ENCODE results near the gene DHRSX. TPM values are rescaled to one million over a fixed set of nuclear protein-coding genes. Genes with fewer than 3 reads are reported as not detected.
A peak's percentile ranks its signal among the peaks of the same experiment; 100 is the strongest.

The DHRSX gene
- total RNA-seq, 1 donor from 2014 or later, result 25.7 TPM

DNA sequence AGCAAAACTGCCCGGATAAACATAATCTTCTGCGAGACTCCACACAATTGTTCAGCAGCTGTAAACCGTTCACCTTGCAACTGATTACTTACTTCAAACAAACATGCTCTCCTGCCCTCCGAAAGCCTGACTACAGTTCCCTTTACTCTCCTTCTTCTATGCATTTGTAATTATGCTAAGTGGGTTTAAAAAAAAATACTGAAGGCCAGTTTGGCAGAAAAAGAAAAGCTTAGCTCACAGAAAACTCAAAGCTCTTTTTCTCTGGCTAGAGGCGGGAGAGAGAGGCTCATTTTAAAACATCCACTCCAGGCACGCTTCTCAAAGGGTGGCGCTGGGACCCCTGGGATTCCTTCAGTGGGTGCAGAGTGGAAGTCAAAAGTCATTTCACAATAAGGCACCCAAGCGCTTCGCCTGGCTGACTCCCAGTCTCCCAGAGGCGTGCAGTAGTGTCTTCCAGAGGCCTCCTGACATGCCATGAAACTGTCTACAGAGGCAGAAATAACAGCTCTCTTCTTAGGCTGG lies 1.9 kb downstream of the DHRSX start:
- Mint-ChIP-seq H3K36me3 (ENCODE audit: low read depth) (peaks cover 18% of the 10 kb centered on the region), H3K27ac (no peak overlapping the region)
- DNase-seq, result no peak

DNA sequence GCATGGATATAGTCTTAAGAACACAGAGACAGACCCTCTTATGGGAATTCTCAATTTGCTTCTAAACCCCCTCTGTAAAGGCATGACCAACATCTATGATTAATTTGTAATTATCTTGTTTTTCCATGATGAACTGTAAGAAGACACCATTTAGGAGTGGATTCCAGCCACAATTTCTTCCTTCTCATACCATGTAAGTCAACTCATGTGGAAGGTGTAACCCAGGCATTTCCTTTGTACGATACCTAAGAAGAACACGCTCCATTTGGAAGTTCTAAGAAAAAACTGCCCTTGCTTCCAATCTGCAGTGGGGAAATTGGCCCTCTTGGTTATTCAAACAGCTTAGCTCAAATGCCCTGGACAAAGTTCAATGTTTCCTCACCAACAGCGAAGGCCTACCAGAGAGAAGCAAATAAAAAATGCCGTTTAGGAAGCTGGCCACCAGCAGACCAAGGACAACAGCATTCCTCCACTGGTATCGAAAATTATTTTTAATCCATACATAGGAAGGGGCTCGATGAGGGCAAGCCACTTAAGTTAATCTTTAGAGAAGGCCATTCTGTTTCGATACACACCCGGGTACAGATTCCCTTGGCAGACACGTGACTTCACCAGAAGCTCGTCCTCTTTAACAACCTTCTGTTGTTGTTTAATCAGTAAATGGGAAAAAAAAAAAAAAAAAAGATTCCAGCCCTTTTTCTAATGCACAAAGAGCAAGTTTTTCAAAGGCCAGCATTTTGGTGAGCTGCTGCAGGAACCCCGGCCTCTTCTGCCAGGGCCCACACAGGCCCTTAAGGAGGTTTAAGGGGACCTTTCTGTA lies 2.6 kb downstream of the DHRSX start:
- no peaks in the 10 kb centered on the region for H3K27me3 Mint-ChIP-seq
- no peaks in the 10 kb centered on the region for H3K9me3 Mint-ChIP-seq
- H3K36me3 Mint-ChIP-seq (ENCODE audit: low read depth), result peaks cover 18% of the 10 kb centered on the region
- H3K4me3 Mint-ChIP-seq, result peak overlapping the region; percentile 82
- peaks cover 27% of the 10 kb centered on the region for H3K4me1 Mint-ChIP-seq
- intact Hi-C loops (cut with micrococcal nuclease), result no loop called here
- H3K27ac Mint-ChIP-seq, result no peak overlapping the region
- DNase-seq, result no peak

More for the DNA sequence above, 1.9 kb downstream of the DHRSX start:
- intact Hi-C loops (cut with micrococcal nuclease), result no loop called here
- Mint-ChIP-seq H3K4me3 (peak overlapping the region; percentile 82), H3K4me1 (peaks cover 27% of the 10 kb centered on the region), H3K9me3 (no peaks in the 10 kb centered on the region), H3K27me3 (no peaks in the 10 kb centered on the region)

DNA sequence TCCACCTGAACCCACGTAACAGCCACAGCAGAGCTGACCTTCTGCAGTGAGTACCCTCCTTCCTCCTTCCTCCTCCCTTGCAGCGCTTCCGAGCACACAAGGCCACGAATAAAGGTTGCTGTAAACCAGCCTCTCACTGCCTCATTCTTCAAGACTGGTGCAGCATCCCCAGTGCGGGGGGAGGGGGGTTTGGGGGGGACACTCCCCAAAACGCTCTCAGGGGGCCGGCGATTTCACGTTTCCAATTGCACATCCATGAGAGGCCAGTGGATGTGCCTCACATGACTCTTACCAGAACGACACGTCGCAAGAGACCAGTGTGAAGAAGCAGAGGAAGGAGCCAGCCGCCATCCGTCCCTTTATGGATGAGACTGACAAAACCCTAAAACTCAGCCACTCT lies 5.2 kb downstream of the DHRSX start:
- intact Hi-C loops (cut with micrococcal nuclease), result no loop called here
- Mint-ChIP-seq H3K36me3 (ENCODE audit: low read depth) (peaks cover 19% of the 10 kb centered on the region), H3K9me3 (no peaks in the 10 kb centered on the region), H3K27me3 (no peaks in the 10 kb centered on the region), H3K4me3 (no peak overlapping the region), H3K27ac (no peak overlapping the region), H3K4me1 (peaks cover 27% of the 10 kb centered on the region)
- no peak for DNase-seq

DNA sequence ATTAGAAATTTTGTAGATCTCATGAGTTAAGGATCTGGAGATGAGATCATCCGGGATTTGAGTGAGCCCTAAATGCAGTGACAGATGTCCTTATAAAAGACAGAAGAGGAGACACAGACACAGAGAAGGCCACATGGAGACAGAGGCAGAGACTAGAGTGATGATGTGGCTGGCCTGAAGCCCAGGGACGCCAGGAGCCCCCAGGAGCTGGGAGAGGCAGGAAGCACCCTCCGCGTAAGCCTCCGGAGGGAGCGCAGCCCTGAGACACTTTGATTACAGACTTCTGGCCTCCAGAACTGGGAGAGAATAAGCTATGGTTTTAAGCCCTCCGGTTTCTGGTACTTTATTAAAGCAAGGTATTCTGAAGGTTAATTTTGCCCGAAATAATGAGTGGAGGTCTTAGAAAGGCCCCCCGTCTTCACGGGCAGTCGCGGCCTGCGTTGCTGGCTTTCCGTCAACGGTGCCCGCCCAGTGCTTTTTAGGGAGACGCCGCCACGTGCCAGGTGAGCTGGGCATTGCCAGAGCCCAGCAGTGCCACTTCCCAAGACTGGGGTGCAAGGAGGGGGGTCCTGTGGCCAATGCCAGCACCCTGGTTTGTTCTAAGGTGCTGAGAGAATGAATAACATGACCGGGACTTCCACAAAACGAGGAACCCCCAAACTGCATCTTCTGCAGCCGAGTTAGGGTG lies 8.1 kb downstream of the DHRSX start:
- Mint-ChIP-seq H3K27me3 (no peaks in the 10 kb centered on the region), H3K36me3 (ENCODE audit: low read depth) (peaks cover 20% of the 10 kb centered on the region), H3K27ac (no peak overlapping the region), H3K9me3 (no peaks in the 10 kb centered on the region), H3K4me3 (no peak overlapping the region), H3K4me1 (peaks cover 8% of the 10 kb centered on the region)
- no peak for DNase-seq
- intact Hi-C loops (cut with micrococcal nuclease), result no loop called here

DNA sequence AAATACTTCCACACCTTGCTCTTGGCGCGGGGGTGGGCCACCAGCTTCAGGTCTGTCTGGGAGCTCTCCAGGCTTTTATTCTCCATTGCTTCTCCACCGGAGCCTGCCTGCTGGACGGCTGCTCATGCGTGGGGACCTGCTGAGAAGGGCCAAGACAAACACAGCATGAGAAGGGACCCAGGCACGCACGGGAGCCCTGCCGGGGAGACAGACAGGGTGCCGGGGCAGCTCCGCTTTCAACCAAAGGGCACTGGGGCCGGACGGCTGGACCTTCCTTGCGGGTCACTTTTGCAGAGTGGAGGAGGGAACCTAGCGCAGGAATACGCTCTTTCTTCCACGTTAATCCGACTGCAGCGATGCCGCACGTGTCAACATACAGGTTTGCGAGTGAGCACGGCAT lies 10.1 kb downstream of the DHRSX start:
- no peak overlapping the region for H3K4me3 Mint-ChIP-seq
- DNase-seq, result no peak
- H3K9me3 Mint-ChIP-seq, result no peaks in the 10 kb centered on the region
- intact Hi-C loops (cut with micrococcal nuclease), result no loop called here
- H3K27ac Mint-ChIP-seq, result no peak overlapping the region
- peaks cover 2% of the 10 kb centered on the region for H3K4me1 Mint-ChIP-seq
- H3K36me3 Mint-ChIP-seq (ENCODE audit: low read depth), result peaks cover 30% of the 10 kb centered on the region
- no peaks in the 10 kb centered on the region for H3K27me3 Mint-ChIP-seq

DNA sequence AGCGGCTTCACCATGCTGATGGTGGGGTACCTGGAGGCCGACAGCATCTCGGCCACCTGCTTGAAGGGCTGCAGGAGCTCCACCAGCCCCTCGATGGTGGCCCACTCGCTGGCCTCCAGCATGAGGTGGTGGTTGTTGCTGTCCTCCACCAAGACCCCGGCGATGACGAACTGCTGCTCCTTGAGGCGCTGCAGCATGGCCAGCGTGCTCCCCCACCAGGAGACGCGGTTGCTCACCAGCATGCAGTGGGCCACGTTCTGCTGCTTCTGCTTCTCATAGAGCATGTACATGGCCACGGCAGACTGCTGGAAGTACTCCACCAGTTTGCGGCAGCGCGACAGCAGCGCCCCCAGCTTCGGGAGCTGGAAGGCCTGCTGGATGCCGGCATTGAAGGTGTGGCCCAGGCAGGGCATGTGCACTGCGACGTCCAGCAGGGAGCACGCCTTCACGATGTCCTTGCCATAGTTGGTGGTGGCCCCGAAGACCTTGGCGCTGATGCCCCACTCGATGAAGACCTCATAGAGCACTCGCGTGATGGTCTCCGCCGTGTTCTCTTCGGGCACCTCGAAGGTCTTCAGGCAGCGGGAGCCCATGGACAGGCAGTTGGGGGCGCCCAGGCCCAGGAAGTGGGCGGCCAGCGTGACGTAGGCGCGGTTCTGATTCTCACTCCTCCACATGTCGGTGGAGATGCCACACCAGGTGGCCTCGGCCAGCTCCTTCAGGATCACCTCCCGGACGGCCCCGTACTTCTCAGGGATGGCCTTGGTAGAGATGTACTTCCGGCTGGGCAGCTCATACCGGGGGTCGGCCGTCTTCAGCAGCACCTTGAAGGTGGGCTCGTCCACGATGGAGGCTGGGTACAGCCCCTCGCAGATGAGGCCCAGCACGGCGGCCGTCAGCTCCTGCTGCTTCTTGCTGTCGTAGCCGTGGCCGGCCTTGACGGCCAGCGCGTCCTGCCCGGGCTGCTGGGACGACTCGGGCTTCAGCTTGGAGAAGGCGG lies 11.0 kb downstream of the DHRSX start:
- no peak for DNase-seq
- Mint-ChIP-seq H3K4me1 (peaks cover 2% of the 10 kb centered on the region), H3K9me3 (no peaks in the 10 kb centered on the region), H3K4me3 (no peak overlapping the region), H3K27ac (no peak overlapping the region), H3K27me3 (no peaks in the 10 kb centered on the region), H3K36me3 (ENCODE audit: low read depth) (peaks cover 30% of the 10 kb centered on the region)
- intact Hi-C loops (cut with micrococcal nuclease), result no loop called here

DNA sequence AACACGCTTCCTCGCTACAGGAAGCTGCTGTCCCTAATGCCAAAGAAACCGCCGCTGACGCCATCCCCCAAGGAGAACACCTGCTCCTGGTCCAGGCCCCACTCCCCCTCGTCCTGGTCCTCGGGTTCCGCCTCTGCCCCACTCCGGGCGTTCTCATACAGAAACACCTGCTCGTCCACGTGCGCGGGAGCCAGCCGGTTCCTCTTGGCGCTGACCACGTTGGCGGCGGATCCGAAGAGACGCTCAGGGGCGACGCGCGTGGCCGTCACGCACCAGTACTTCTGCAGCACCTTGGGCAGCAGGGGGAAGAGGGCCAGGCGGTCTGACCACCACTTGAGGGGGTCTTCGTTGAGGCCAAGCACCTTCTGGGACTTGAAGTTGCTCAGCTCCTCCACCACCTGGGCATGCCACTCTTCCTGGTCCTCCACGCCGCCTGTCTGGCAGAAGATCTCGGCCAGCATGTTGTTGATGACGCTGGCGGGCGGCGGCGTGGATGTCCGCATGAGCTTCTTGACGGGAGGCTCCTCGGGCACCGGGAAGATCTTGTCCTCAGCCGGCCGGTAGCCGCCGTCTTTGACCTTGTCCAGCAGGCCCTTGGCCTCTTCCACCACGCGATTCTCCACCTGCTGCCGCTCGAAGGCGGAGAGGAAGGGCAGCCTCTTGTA lies 12.0 kb downstream of the DHRSX start:
- Mint-ChIP-seq H3K4me1 (peaks cover 2% of the 10 kb centered on the region), H3K36me3 (ENCODE audit: low read depth) (peaks cover 30% of the 10 kb centered on the region), H3K27me3 (no peaks in the 10 kb centered on the region), H3K27ac (no peak overlapping the region), H3K9me3 (no peaks in the 10 kb centered on the region), H3K4me3 (no peak overlapping the region)
- DNase-seq, result no peak
- intact Hi-C loops (cut with micrococcal nuclease), result no loop called here

DNA sequence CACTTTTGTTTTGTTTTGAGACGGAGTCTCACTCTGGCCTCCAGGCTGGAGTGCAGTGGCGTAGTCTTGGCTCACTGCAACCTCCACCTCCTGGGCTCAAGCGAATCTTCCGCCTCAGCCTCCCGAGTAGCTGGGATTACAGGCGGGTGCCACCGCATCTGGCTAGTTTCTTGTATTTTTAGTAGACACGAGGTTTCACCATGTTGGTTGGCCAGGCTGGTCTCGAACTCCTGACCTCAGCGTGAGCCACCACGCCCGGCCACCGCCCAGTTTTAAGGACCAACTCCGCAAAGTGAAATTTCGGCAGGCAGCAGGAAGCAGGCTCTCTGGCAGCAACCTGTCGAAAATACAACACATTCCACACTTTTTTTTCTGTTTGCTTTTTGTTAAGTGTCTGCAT lies 13.4 kb downstream of the DHRSX start:
- peaks cover under 1% of the 10 kb centered on the region for H3K4me1 Mint-ChIP-seq
- intact Hi-C loops (cut with micrococcal nuclease), result no loop called here
- no peaks in the 10 kb centered on the region for H3K9me3 Mint-ChIP-seq
- peaks cover 33% of the 10 kb centered on the region for H3K36me3 Mint-ChIP-seq (ENCODE audit: low read depth)
- H3K27me3 Mint-ChIP-seq, result no peaks in the 10 kb centered on the region
- no peak overlapping the region for H3K27ac Mint-ChIP-seq
- no peak for DNase-seq
- H3K4me3 Mint-ChIP-seq, result no peak overlapping the region

DNA sequence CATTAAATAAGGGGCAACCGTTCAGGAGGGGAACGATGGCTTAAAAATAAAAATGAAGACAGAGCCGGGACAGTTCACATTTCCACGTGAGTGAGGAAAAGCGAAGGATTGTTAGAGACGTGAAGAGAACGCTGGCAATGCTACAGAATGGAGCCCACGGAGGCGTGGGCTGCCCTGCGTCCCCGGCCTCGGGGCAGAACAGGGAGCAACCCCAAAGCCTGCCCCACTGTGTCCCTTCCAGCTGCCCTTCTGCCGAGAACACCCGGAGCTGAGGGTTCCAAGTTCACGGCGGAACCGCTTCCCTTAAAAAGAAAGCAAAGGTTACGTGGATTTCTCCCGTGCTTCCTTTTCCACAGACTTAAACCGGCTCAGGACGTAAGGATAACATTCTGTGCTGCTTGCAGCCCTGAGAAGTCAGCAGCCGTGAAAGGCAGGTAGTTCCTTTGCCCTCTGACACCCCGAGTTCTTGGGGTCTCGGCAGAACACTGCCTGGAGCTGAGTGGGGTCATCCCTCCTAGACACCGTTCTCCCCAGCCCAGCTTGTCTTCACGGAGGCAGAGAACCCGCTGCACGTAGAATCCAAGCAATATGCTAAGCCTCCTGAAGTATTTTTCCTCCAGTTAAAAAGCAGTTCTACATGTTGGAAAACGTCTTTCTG lies 14.2 kb downstream of the DHRSX start:
- no peak overlapping the region for H3K27ac Mint-ChIP-seq
- no peaks in the 10 kb centered on the region for H3K4me1 Mint-ChIP-seq
- H3K4me3 Mint-ChIP-seq, result no peak overlapping the region
- no peak for DNase-seq
- intact Hi-C loops (cut with micrococcal nuclease), result no loop called here
- peaks cover 33% of the 10 kb centered on the region for H3K36me3 Mint-ChIP-seq (ENCODE audit: low read depth)
- no peaks in the 10 kb centered on the region for H3K27me3 Mint-ChIP-seq
- no peaks in the 10 kb centered on the region for H3K9me3 Mint-ChIP-seq

DNA sequence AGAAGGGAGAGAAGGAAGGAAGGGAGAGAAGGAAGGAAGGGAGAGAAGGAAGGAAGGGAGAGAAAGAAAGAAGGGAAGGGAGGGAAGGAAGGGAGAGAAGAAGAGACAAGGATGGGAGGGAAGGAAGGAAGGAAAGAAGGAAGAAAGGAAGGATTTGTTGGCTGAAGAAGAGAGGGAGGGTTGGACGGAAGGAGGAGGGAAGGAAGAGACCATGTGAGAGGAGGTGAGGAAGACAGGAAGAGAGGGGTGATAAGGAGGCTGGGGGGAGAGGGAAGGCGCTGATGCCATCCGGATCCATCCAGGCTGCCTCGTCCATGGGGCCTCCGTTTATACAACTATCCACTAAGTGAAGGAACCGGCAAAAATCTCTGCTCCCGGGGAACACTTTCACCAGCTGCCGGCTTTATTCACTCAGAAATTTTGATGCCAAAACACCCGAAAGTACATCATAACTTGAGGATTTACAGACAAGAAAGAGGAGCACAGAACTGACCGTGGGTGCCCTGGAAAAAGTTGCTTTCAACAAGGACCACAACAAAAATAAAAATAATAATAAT lies 14.9 kb downstream of the DHRSX start:
- H3K27ac Mint-ChIP-seq, result no peak overlapping the region
- no peaks in the 10 kb centered on the region for H3K4me1 Mint-ChIP-seq
- no peaks in the 10 kb centered on the region for H3K9me3 Mint-ChIP-seq
- peaks cover 34% of the 10 kb centered on the region for H3K36me3 Mint-ChIP-seq (ENCODE audit: low read depth)
- H3K4me3 Mint-ChIP-seq, result no peak overlapping the region
- H3K27me3 Mint-ChIP-seq, result no peaks in the 10 kb centered on the region
- intact Hi-C loops (cut with micrococcal nuclease), result no loop called here
- DNase-seq, result no peak

DNA sequence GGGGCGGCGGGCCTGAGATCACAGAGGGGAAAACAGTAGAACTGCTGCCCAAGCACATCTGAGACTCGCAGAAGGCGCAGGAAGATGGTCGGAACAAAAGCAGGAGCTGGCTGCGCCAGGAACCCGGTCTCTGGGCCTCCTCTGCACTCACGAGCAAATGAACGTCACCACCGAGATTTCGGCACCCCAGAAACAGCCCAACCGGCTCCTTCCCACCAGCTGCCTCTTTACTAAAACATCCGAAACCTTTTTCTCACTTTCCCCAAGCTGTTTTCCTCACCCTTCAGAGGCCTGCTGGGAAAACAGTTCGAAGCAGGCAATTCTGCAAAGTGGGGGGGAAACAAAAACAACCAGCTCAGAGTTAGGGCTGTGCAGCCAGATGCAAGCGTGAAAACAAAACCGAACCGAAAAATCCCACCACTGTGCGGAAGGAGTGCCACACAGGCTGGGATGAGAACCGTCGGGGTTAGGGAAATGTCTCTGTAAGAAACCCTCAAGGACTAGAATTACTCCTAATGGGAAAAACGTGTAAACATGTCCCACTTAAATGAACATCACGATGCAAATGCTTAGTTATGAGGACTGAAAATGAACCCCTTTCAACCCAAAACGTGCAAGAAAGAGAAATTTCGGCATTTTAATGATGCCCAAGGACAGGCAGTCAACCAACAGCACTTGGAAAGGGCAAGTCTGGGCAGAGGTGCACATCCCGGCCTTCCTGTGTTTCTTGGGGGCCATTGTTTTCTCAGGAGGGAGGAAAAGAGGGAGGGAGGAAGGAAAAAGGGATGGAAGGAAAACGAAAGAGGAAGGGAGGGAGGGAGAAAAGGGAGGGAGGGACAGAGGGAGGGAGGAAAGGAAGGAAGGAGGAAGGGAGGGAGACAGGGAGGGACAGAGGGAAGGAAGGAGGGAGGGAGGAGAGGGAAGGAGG lies 15.8 kb downstream of the DHRSX start:
- Mint-ChIP-seq H3K4me1 (no peaks in the 10 kb centered on the region), H3K36me3 (ENCODE audit: low read depth) (peaks cover 33% of the 10 kb centered on the region), H3K9me3 (peaks cover 3% of the 10 kb centered on the region), H3K27ac (no peak overlapping the region), H3K4me3 (no peak overlapping the region), H3K27me3 (no peaks in the 10 kb centered on the region)
- DNase-seq, result no peak
- intact Hi-C loops (cut with micrococcal nuclease), result no loop called here

DNA sequence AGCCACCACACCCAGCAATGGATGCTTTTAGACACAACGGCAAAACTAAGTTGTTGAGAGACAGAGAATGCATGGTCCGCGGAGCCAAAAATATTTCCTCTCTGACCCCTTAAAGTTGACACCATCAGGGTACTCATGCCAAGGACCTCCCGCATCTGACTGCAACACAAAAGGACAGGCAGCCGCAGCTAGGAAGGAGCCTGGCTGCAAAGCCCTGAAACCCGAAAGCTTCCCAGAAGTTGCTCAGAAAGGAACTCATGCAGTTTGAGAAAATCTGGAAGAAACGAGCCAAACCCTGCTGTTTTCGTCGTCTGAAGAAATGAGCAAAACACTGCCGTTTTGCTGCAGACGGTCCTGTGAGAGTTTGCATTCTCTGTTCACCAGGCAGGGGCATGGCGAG lies 16.5 kb downstream of the DHRSX start:
- H3K4me3 Mint-ChIP-seq, result no peak overlapping the region
- no peaks in the 10 kb centered on the region for H3K4me1 Mint-ChIP-seq
- H3K36me3 Mint-ChIP-seq (ENCODE audit: low read depth), result peaks cover 33% of the 10 kb centered on the region
- no peaks in the 10 kb centered on the region for H3K27me3 Mint-ChIP-seq
- H3K27ac Mint-ChIP-seq, result no peak overlapping the region
- no peak for DNase-seq
- intact Hi-C loops (cut with micrococcal nuclease), result no loop called here
- peaks cover 8% of the 10 kb centered on the region for H3K9me3 Mint-ChIP-seq

Data from activated CD4-positive, alpha-beta T cell treated with anti-CD3 and anti-CD28 coated beads, Interleukin-2, amount 10 ng/mL, durations not matched to agents 24 days and 14 days (primary cell).